ENCODE data around the gene PANK3. TPM values are rescaled to one million over a fixed set of nuclear protein-coding genes. Genes with fewer than 3 reads are reported as not detected.

Gene PANK3
- total RNA-seq, 1 experiment from 2014 or later, result 99.6 TPM

DNA sequence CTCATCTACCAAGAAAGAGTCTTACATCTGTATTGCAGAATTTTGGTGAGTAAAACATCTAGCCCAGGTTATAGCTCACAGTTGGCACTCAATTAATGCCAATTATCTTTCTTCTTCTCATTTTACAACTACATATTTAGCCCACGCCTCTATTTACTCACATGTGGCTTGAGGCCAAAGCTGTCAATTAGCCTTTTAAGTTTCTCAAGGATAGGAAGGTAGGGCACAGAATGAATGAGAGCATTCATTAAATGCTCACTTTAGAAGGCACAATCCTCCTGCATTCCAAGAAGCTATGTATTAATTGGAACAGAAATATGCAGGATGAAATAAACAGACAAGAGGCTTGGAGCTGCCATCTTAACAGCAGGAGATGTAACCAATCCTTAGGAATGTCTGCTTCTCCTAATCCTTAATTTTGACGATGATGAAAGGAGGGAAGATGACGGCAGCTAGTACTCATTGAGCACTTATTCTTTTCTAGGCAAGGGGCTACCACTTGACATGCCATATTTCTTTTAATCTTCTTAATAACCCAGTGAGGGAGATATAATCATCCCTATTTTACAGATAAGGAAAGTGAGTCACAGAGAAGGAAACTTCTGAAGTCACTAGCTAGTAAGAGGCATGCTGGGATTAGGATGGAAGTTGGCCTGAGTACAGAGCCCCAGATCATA is 30.8 kb upstream of the PANK3 start:
- intact Hi-C loops (cut with micrococcal nuclease; ENCODE audit: unreplicated experiment), result no loop called here
- DNase-seq, result no peak
- Histone ChIP-seq H3K4me1 (peaks cover 23% of the 10 kb centered on the region), H3K4me3 (ENCODE audit: low read depth, low read length) (no peak overlapping the region), H3K36me3 (ENCODE audit: control insufficient read depth, insufficient read depth, low read length) (no peaks in the 10 kb centered on the region), H3K9me3 (no peaks in the 10 kb centered on the region), H3K27me3 (replicated peaks; ENCODE audit: control insufficient read depth, insufficient read depth, low read length) (no peaks in the 10 kb centered on the region)
- ChIA-PET CTCF (interaction anchor here (0.7 kb wide), 1 partner anchor 57 kb away, joined by 4 read pairs; no protein-coding TSS in a partner anchor), POLR2A (no interaction called here)
- no peak for TF ChIP-seq CTCF (IDR thresholded peaks at IDR 0.05; ENCODE audit: insufficient read depth in 1 of 2, low read depth in 1 of 2, low read length in 1 of 2, severe bottlenecking in 1 of 2, unreplicated experiment in 1 of 2)
- H3K9me3 Mint-ChIP-seq (ENCODE audit: unreplicated experiment), result no peaks in the 10 kb centered on the region
- peaks cover 15% of the 10 kb centered on the region for H3K4me1 Mint-ChIP-seq (ENCODE audit: low read depth, unreplicated experiment)
- BruUV-seq (replicated peaks), result no TSS peak
- no peaks in the 10 kb centered on the region for H3K36me3 Mint-ChIP-seq (ENCODE audit: insufficient read depth, unreplicated experiment)
- no peak overlapping the region for H3K27ac Mint-ChIP-seq (ENCODE audit: unreplicated experiment)
- no peak overlapping the region for H3K4me3 Mint-ChIP-seq (ENCODE audit: unreplicated experiment)
- H3K27me3 Mint-ChIP-seq (ENCODE audit: insufficient read depth, unreplicated experiment), result no peaks in the 10 kb centered on the region

DNA sequence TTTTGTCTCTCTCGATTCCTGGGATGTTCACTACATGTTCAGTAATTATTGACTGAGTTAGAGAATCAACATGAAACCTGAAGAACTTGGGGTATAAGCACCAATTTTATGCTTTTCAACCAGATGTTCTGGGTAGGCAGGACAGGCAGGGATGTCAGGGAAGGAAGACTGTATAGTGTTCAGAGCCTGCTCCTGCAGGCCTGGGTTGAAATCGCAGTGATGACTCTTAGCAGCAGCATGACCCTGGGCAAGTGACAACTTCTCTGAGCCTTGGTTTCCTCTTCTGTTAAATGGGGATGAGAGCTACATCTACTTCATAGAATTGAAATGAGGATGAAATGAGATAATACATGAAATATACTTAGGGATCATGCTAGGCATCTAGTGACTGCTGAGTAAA is 29.7 kb upstream of the PANK3 start:
- H3K4me3 ChIP-seq (ENCODE audit: low read depth, low read length), result no peak overlapping the region
- DNase-seq, result no peak
- Mint-ChIP-seq H3K27me3 (ENCODE audit: insufficient read depth, unreplicated experiment) (no peaks in the 10 kb centered on the region), H3K4me3 (ENCODE audit: unreplicated experiment) (no peak overlapping the region), H3K9me3 (ENCODE audit: unreplicated experiment) (no peaks in the 10 kb centered on the region), H3K27ac (ENCODE audit: unreplicated experiment) (no peak overlapping the region), H3K4me1 (ENCODE audit: low read depth, unreplicated experiment) (peaks cover 8% of the 10 kb centered on the region), H3K36me3 (ENCODE audit: insufficient read depth, unreplicated experiment) (no peaks in the 10 kb centered on the region)
- no peaks in the 10 kb centered on the region; the same call in 1 of the 2 replicates for H3K36me3 ChIP-seq (ENCODE audit: control insufficient read depth, insufficient read depth, low read length)
- H3K4me1 ChIP-seq, result peaks cover 20% of the 10 kb centered on the region
- no peak for TF ChIP-seq CTCF (IDR thresholded peaks at IDR 0.05; ENCODE audit: insufficient read depth in 1 of 2, low read depth in 1 of 2, low read length in 1 of 2, severe bottlenecking in 1 of 2, unreplicated experiment in 1 of 2)
- ChIA-PET POLR2A (no interaction called here), CTCF (no interaction called here)
- no peaks in the 10 kb centered on the region for H3K9me3 ChIP-seq
- intact Hi-C loops (cut with micrococcal nuclease; ENCODE audit: unreplicated experiment), result no loop called here
- no peaks in the 10 kb centered on the region for H3K27me3 ChIP-seq (replicated peaks; ENCODE audit: control insufficient read depth, insufficient read depth, low read length)
- no TSS peak for BruUV-seq (replicated peaks)

- H3K4me3 Mint-ChIP-seq (ENCODE audit: unreplicated experiment), result no peak overlapping the region
- no peak overlapping the region for H3K4me3 ChIP-seq (ENCODE audit: low read depth, low read length)
- peaks cover 15% of the 10 kb centered on the region for H3K4me1 ChIP-seq
- no peaks in the 10 kb centered on the region for H3K9me3 ChIP-seq
- H3K27me3 ChIP-seq (replicated peaks; ENCODE audit: control insufficient read depth, insufficient read depth, low read length), result no peaks in the 10 kb centered on the region
- POLR2A ChIA-PET, result no interaction called here
- H3K4me1 Mint-ChIP-seq (ENCODE audit: low read depth, unreplicated experiment), result peaks cover 7% of the 10 kb centered on the region
- intact Hi-C loops (cut with micrococcal nuclease; ENCODE audit: unreplicated experiment), result no loop called here
- H3K36me3 ChIP-seq (ENCODE audit: control insufficient read depth, insufficient read depth, low read length), result no peaks in the 10 kb centered on the region; the same call in 1 of the 2 replicates
- TF ChIP-seq CTCF (IDR thresholded peaks at IDR 0.05; ENCODE audit: insufficient read depth in 1 of 2, low read depth in 1 of 2, low read length in 1 of 2, severe bottlenecking in 1 of 2, unreplicated experiment in 1 of 2), result no peak
- H3K27me3 Mint-ChIP-seq (ENCODE audit: insufficient read depth, unreplicated experiment), result no peaks in the 10 kb centered on the region
- no peak for DNase-seq
- CTCF ChIA-PET, result no interaction called here
- no TSS peak for BruUV-seq (replicated peaks)
- no peaks in the 10 kb centered on the region for H3K9me3 Mint-ChIP-seq (ENCODE audit: unreplicated experiment)
- no peak overlapping the region for H3K27ac Mint-ChIP-seq (ENCODE audit: unreplicated experiment)
- H3K36me3 Mint-ChIP-seq (ENCODE audit: insufficient read depth, unreplicated experiment), result no peaks in the 10 kb centered on the region
Measured at GRCh38 chr5:168608386-168608785, 29.2 kb upstream of the PANK3 start.
